Gastroesophageal sphincter (tissue), 4 donors: Measurements from ENCODE around the gene HAGHL. TPM values are rescaled to one million over a fixed set of nuclear protein-coding genes. Genes with fewer than 3 reads are reported as not detected.

Experiments used
- ATAC-seq: fragments of 150-250 bp; one replicate; pipeline ENCODE4 v1.9.1; 2016; ENCODE audit warnings: mild to moderate bottlenecking, moderate library complexity
- H3K27ac ChIP-seq, 4 donors: fragments of 200-600 bp; sonication (generic) in 3 of 4; 1 replicate in 3 of 4; 2 replicates in 1 of 4; pipeline ENCODE4 v1.5.1; 2016 to 2019
- H3K27me3 ChIP-seq: fragments of 200-600 bp; sonication (generic); one replicate; pipeline ENCODE4 v1.5.1; 2019
- H3K36me3 ChIP-seq, 2 donors: fragments of 200-600 bp; sonication (generic); one replicate each; pipeline ENCODE4 v1.5.1; 2019; ENCODE audit warnings: control low read depth in 1 of 2
- H3K4me1 ChIP-seq, 3 donors: fragments of 200-600 bp; sonication (generic); 1 replicate in 2 of 3; 2 replicates in 1 of 3; pipeline ENCODE4 v1.5.1; 2016 to 2019; ENCODE audit warnings: control low read depth in 2 of 3
- H3K4me3 ChIP-seq, 2 donors: fragments of 200-600 bp; sonication (generic); one replicate each; pipeline ENCODE4 v1.5.1; 2019; ENCODE audit warnings: mild to moderate bottlenecking in 1 of 2, moderate library complexity in 1 of 2
- H3K9me3 ChIP-seq, 3 donors: fragments of 200-600 bp; sonication (generic); one replicate each; pipeline ENCODE4 v1.5.1; 2017 to 2019; ENCODE audit warnings: control low read depth in 2 of 3
- EP300 ChIP-seq: sonication (generic); formaldehyde crosslinking; IDR thresholded peaks from one replicate; pipeline ENCODE4 v1.6.1; 2017; ENCODE audit warnings: antibody characterized with exemption, mild to moderate bottlenecking
- POLR2A ChIP-seq, 2 donors: fragments of 450-650 bp; IDR thresholded peaks; one replicate each; pipeline ENCODE4 v1.6.1; 2017; ENCODE audit warnings: antibody characterized with exemption in 2 of 2, mild to moderate bottlenecking in 2 of 2, moderate library complexity in 1 of 2
- POLR2AphosphoS5 ChIP-seq: sonication (generic); formaldehyde crosslinking; IDR thresholded peaks from one replicate; pipeline ENCODE4 v1.6.1; 2017; ENCODE audit warnings: antibody characterized with exemption
- WGBS, 2 donors: methylation state at CpG; one replicate each; pipeline ENCODE4 v1.1.5; 2018; ENCODE audit warnings: low coverage in 1 of 2; 5-methylcytosine and 5-hydroxymethylcytosine counted together
- total RNA-seq, 4 donors: library from RNA; depleted of rRNA; stranded (reverse); fragments of >200 nt; gene quantifications; one replicate each; pipeline ENCODE4 v1.1.0, GENCODE V29; 2016
- TF ChIP-seq, protein P1 (sequence below), 4 experiments: fragments of 200-600 bp in 2 of 4; fragments of 450-650 bp in 2 of 4; sonication (generic) in 1 of 4; IDR thresholded peaks; one replicate each; pipeline ENCODE4 v1.5.1; 2017 to 2019; ENCODE audit warnings: antibody characterized with exemption in 4 of 4, mild to moderate bottlenecking in 2 of 4, moderate library complexity in 2 of 4

Gene HAGHL
- total RNA-seq, 4 donors from 2014 or later = 1.1 to 4.8 (median 2.8) TPM

DNA sequence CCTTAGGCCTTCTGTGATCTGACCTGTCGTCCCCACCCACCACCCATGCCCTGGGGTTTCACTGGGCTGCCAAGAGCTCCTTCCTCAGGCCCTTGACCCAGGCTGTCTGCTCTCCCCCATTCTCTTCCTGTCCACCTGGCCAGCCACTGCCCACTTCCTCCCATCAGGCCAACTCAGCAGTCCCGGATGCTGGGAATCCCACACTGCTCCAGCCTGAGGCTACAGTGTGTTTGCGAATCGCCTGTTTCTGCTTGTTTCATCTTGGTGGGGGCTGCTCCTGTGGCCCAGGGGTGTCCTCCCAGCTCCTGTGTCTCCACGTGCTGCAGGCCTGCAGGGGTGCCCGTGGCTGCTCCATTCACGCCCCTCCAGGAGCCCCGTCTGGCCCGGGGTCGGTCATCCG, 12.8 kb upstream of the HAGHL start:
- H3K9me3 ChIP-seq = no peaks in the 10 kb centered on the region
- H3K27me3 ChIP-seq = peaks cover 34% of the 10 kb centered on the region
- TF ChIP-seq POLR2AphosphoS5 = no peak
- TF ChIP-seq POLR2A (IDR thresholded peaks at IDR 0.05) = no peak
- TF ChIP-seq, protein P1, sequence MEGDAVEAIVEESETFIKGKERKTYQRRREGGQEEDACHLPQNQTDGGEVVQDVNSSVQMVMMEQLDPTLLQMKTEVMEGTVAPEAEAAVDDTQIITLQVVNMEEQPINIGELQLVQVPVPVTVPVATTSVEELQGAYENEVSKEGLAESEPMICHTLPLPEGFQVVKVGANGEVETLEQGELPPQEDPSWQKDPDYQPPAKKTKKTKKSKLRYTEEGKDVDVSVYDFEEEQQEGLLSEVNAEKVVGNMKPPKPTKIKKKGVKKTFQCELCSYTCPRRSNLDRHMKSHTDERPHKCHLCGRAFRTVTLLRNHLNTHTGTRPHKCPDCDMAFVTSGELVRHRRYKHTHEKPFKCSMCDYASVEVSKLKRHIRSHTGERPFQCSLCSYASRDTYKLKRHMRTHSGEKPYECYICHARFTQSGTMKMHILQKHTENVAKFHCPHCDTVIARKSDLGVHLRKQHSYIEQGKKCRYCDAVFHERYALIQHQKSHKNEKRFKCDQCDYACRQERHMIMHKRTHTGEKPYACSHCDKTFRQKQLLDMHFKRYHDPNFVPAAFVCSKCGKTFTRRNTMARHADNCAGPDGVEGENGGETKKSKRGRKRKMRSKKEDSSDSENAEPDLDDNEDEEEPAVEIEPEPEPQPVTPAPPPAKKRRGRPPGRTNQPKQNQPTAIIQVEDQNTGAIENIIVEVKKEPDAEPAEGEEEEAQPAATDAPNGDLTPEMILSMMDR (IDR thresholded peaks at IDR 0.05) = no peak
- no peak for TF ChIP-seq EP300
- H3K27ac ChIP-seq = no peak overlapping the region
- peaks cover 0 to 59% (median 19%) of the 10 kb centered on the region in 3 donors for H3K4me1 ChIP-seq
- H3K4me3 ChIP-seq = peak overlapping the region in 1 of 2 donors; percentile 79
- peaks cover 0 to 6% of the 10 kb centered on the region in 2 donors for H3K36me3 ChIP-seq
- ATAC-seq = no peak
- WGBS, 2 donors = 73% methylated on average over 6 of the region's 11 CpGs; no CpG with 5 or more reads in 1 of the 2 donors

DNA sequence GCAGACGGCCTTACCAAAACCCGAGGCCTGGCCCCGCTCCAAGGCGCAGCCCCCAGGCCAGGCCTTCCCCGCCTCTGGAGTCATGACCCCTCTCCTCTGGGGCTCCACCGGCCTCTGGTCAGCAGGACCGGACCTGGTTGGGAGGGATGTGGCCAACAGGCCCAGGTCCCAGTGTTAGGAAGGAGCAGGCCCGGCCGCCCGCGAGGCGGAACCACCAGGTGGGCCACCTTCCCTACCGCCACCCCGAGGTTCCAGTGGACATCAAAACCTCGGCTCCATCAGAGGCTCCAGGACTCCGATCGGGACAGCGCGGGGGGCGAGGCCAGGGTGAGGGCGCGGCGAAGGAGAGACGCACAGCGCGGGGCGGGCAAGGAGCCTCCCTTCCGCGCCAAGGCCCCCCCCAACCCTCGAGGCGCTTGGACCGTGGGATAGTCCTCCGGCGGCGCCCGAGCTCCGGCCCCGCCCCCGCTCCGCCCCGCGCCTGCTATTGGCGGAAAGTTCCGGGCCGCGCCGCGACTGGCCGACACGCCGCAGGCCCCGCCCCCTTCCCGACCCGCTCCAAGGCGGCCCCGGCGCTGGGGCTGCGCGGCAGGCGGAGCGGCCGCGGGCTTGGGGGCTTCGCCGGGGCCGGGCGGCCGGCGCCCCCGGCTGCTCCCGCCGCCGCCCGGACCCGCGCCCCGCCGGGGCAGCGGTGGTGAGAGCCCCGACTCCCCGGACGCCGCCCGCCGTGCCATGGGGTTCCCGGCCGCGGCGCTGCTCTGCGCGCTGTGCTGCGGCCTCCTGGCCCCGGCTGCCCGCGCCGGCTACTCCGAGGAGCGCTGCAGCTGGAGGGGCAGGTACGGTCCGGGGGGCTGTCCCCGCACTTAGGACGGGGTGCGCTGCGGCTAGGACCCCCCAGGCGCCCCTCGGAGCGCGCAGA, 12.1 kb upstream of the HAGHL start, which contains the start of gene METRN:
TSS of gene METRN (plus strand) at position 561 of the 919 bp plus-strand sequence. CDS start at position 733, 172 bp downstream.
- WGBS, 2 donors = 0% methylated on average over 1 to 3 of the region's 108 CpGs

DNA sequence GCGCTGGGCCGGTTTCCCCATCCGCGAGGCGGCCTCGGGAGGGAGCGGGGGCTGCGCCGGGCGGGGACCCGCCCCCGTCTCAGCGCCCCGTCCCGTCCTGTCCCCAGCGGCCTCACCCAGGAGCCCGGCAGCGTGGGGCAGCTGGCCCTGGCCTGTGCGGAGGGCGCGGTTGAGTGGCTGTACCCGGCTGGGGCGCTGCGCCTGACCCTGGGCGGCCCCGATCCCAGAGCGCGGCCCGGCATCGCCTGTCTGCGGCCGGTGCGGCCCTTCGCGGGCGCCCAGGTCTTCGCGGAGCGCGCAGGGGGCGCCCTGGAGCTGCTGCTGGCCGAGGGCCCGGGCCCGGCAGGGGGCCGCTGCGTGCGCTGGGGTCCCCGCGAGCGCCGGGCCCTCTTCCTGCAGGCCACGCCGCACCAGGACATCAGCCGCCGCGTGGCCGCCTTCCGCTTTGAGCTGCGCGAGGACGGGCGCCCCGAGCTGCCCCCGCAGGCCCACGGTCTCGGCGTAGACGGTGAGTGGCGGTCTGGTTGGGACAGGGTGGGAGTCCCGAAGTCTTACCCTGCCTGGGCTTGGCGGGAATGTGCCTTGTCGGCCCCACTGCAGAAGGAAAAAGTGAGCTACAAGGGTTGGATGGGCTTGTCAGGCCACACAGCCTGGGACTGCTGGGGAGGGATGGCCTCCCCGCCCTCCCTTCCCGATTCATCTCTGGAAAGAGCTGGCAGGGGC, 11.3 kb upstream of the HAGHL start:
- peaks cover 0 to 61% (median 23%) of the 10 kb centered on the region in 3 donors for H3K4me1 ChIP-seq
- TF ChIP-seq, protein P1 (IDR thresholded peaks at IDR 0.05) = peak in 2 of 4 experiments; percentile 23 to 24
- no peak for TF ChIP-seq POLR2AphosphoS5
- WGBS, 2 donors = no CpG with 5 or more reads among the region's 74 CpGs

More for the DNA sequence above, 12.1 kb upstream of the HAGHL start, which contains the start of gene METRN:
- peak within 1 kb of the TSS in 3 of 4 donors; percentile 64 to 80 (median 74) for H3K27ac ChIP-seq
- H3K4me3 ChIP-seq = peak within 1 kb of the TSS; percentile 73 to 79
- ATAC-seq = peak; percentile 94
- peaks cover 0 to 61% (median 18%) of the 10 kb centered on the region in 3 donors for H3K4me1 ChIP-seq
- no peaks in the 10 kb centered on the region for H3K9me3 ChIP-seq
- H3K36me3 ChIP-seq = peaks cover 0 to 6% of the 10 kb centered on the region in 2 donors
- H3K27me3 ChIP-seq = peaks cover 27% of the 10 kb centered on the region
- TF ChIP-seq, protein P1 (IDR thresholded peaks at IDR 0.05) = no peak
- TF ChIP-seq EP300 = no peak
- no peak for TF ChIP-seq POLR2A (IDR thresholded peaks at IDR 0.05)
- TF ChIP-seq POLR2AphosphoS5 = no peak

DNA sequence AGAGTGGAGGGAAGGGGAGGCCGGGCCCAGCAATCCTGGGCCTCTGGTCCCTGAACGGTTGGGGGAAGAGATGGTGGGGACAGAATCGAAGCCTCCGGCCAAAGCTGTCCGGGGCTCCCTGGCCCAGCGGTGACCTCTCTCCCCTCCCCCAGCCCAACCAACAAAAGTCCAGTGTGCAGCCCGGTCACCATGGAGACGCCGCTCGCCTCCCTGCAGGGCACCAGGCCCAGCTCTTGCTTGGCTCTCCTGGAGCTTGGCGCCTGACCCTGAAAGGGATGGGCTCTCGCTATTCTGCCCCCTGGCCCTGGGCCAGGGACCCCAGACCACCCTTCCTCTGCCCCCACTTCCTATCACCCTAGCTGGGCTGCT, 10.7 kb upstream of the HAGHL start:
- peak overlapping the region in 1 of 2 donors; percentile 79 for H3K4me3 ChIP-seq
- no peak for ATAC-seq
- TF ChIP-seq EP300 (no peak), POLR2A (IDR thresholded peaks at IDR 0.05) (no peak), POLR2AphosphoS5 (no peak)
- TF ChIP-seq, protein P1 (IDR thresholded peaks at IDR 0.05) = no peak
- peaks cover 0 to 62% (median 23%) of the 10 kb centered on the region in 3 donors for H3K4me1 ChIP-seq
- WGBS, 2 donors = 11% methylated on average over 5 of the region's 12 CpGs; no CpG with 5 or more reads in 1 of the 2 donors
- H3K27me3 ChIP-seq = peaks cover 13% of the 10 kb centered on the region
- peaks cover 0 to 6% of the 10 kb centered on the region in 2 donors for H3K36me3 ChIP-seq
- H3K9me3 ChIP-seq = no peaks in the 10 kb centered on the region
- peak overlapping the region in 2 of 4 donors; percentile 64 to 80 for H3K27ac ChIP-seq

More for the DNA sequence above, 11.3 kb upstream of the HAGHL start:
- H3K36me3 ChIP-seq = peaks cover 0 to 6% of the 10 kb centered on the region in 2 donors
- H3K9me3 ChIP-seq = no peaks in the 10 kb centered on the region
- H3K27ac ChIP-seq = peak overlapping the region in 3 of 4 donors; percentile 64 to 80 (median 74)
- peak overlapping the region; percentile 73 to 79 for H3K4me3 ChIP-seq
- no peak for ATAC-seq
- peaks cover 18% of the 10 kb centered on the region for H3K27me3 ChIP-seq
